Naive thymus-derived CD4-positive, alpha-beta T cell (primary cell): Measurements from ENCODE around the gene IRF4. TPM values are rescaled to one million over a fixed set of nuclear protein-coding genes. Genes with fewer than 3 reads are reported as not detected.

ENCODE experiments used
- ATAC-seq: fragments of 150-1000 bp; cut with Tn5 transposase; 2 replicates; pipeline ENCODE4 v1.10.0; 2021; ENCODE audit warnings: mild to moderate bottlenecking, moderate library complexity
- CTCF ChIA-PET: fragments of 350-600 bp; sonication (Branson Sonifier 250); formaldehyde crosslinking; loops from one replicate; lab custom pipeline; 2021; ENCODE audit warnings: antibody characterized with exemption; lab: Charles Lee
- POLR2A ChIA-PET: fragments of 350-600 bp; sonication (Branson Sonifier 250); formaldehyde crosslinking; loops from one replicate; lab custom pipeline; 2021; ENCODE audit warnings: antibody characterized with exemption, inconsistent platforms; lab: Charles Lee
- DNase-seq, 9 donors: peaks; one replicate each; pipeline versions ENCODE4 v3.0.0 to v3.0.0-alpha.2; 2020 to 2022; ENCODE audit warnings: mixed read lengths in 1 of 9
- H3K27ac ChIP-seq: one replicate; pipeline ENCODE4 v1.7.0; 2013; ENCODE audit warnings: mild to moderate bottlenecking, low read depth, low read length, moderate library complexity
- H3K27me3 ChIP-seq, 2 donors: one replicate each; pipeline ENCODE4 v1.7.0; 2013; ENCODE audit warnings: low read length in 2 of 2, mild to moderate bottlenecking in 2 of 2, moderate library complexity in 2 of 2; ENCODE audit not compliant: control insufficient read depth in 2 of 2, insufficient read depth in 2 of 2
- H3K36me3 ChIP-seq, 3 experiments: 1 replicate in 2 of 3; 2 replicates in 1 of 3; pipeline ENCODE4 v1.7.0; 2013; ENCODE audit warnings: low read length in 3 of 3, mild to moderate bottlenecking in 3 of 3, moderate library complexity in 1 of 3; ENCODE audit not compliant: insufficient read depth in 3 of 3, control insufficient read depth in 2 of 3
- H3K4me1 ChIP-seq, 2 donors: one replicate each; pipeline ENCODE4 v1.7.0; 2013; ENCODE audit warnings: low read length in 2 of 2, mild to moderate bottlenecking in 2 of 2, moderate library complexity in 1 of 2; ENCODE audit not compliant: control insufficient read depth in 2 of 2, insufficient read depth in 2 of 2
- H3K4me3 ChIP-seq: 2 replicates; pipeline ENCODE4 v1.7.0; 2013; ENCODE audit warnings: mild to moderate bottlenecking, low read length
- H3K9me3 ChIP-seq, 3 experiments: 1 replicate in 2 of 3; 2 replicates in 1 of 3; pipeline ENCODE4 v1.7.0; 2013; ENCODE audit warnings: low read length in 3 of 3; ENCODE audit not compliant: control insufficient read depth in 2 of 3
- H3K27ac Mint-ChIP-seq, 9 donors: one replicate each; pipeline ENCODE4 v1.8.0; 2020 to 2022; ENCODE audit warnings: mixed read lengths in 9 of 9, mild to moderate bottlenecking in 8 of 9, moderate library complexity in 5 of 9, inconsistent platforms in 2 of 9
- H3K27me3 Mint-ChIP-seq, 5 donors: one replicate each; pipeline ENCODE4 v1.8.0; 2021 to 2022; ENCODE audit warnings: mixed read lengths in 5 of 5, mild to moderate bottlenecking in 1 of 5
- H3K36me3 Mint-ChIP-seq, 5 donors: one replicate each; pipeline ENCODE4 v1.8.0; 2020 to 2022; ENCODE audit warnings: mixed read lengths in 5 of 5, mild to moderate bottlenecking in 3 of 5, inconsistent platforms in 1 of 5
- H3K4me1 Mint-ChIP-seq, 7 donors: one replicate each; pipeline ENCODE4 v1.8.0; 2020 to 2022; ENCODE audit warnings: mixed read lengths in 7 of 7, mild to moderate bottlenecking in 3 of 7, inconsistent platforms in 1 of 7
- H3K4me3 Mint-ChIP-seq, 10 donors: one replicate each; pipeline ENCODE4 v1.8.0; 2020 to 2022; ENCODE audit warnings: mild to moderate bottlenecking in 10 of 10, mixed read lengths in 10 of 10, moderate library complexity in 6 of 10, inconsistent platforms in 2 of 10
- H3K9me3 Mint-ChIP-seq, 11 donors: one replicate each; pipeline ENCODE4 v1.8.0; 2020 to 2022; ENCODE audit warnings: mixed read lengths in 11 of 11, mild to moderate bottlenecking in 4 of 11, inconsistent platforms in 1 of 11, moderate library complexity in 1 of 11
- intact Hi-C, 2 donors: fragments of 100-400 bp; cut with micrococcal nuclease; formaldehyde crosslinking; loops; one replicate each; pipeline ENCODE4 v1.15.1; 2023
- polyA plus RNA-seq, 2 donors: library from polyadenylated mRNA; unstranded; fragments of 300-500 nt; fragmentation: Illumina TruSeq; gene quantifications; one replicate each; pipeline ENCODE4 v1.2.3, GENCODE V29; 2021
- total RNA-seq, 6 experiments: library from RNA in 5 of 6; stranded (reverse) in 5 of 6; gene quantifications; 1 replicate in 5 of 6; 2 replicates in 1 of 6; pipeline ENCODE4 v1.2.3 and lab custom pipeline; 2021 to 2026

Gene IRF4
- total and polyA plus RNA-seq, 7 experiments from 2014 or later, result 3.2 to 175 (median 13.0) TPM

GRCh38 chr6:452301-453067, 60.9 kb downstream of the IRF4 start:
- intact Hi-C loops, result no loop called here
- peaks cover 0 to 12% (median 0%) of the 10 kb centered on the region in 5 donors for H3K36me3 Mint-ChIP-seq
- peaks cover 8 to 10% of the 10 kb centered on the region in 2 donors for H3K4me1 ChIP-seq
- H3K4me1 Mint-ChIP-seq, result peaks cover 11 to 29% (median 20%) of the 10 kb centered on the region in 7 donors
- H3K36me3 ChIP-seq, result no peaks in the 10 kb centered on the region
- ATAC-seq (no peak), DNase-seq (peak in 1 of 9 donors; percentile 18)
- H3K27me3 Mint-ChIP-seq, result no peaks in the 10 kb centered on the region
- ChIA-PET CTCF (interaction anchor here (1.0 kb wide), 1 partner anchor 10 kb away, joined by 3 read pairs; no protein-coding TSS in a partner anchor), POLR2A (interaction anchor here (0.6 to 1.0 kb wide), 2 partner anchors 9 to 44 kb away, joined by 3 read pairs; no protein-coding TSS in a partner anchor)
- H3K27ac ChIP-seq, result no peak overlapping the region
- no peak overlapping the region for H3K27ac Mint-ChIP-seq
- H3K9me3 ChIP-seq, result no peaks in the 10 kb centered on the region
- no peaks in the 10 kb centered on the region for H3K27me3 ChIP-seq
- H3K4me3 ChIP-seq, result no peak overlapping the region
- peaks cover 0 to 8% (median 3%) of the 10 kb centered on the region in 11 donors for H3K9me3 Mint-ChIP-seq
- no peak overlapping the region for H3K4me3 Mint-ChIP-seq

DNA sequence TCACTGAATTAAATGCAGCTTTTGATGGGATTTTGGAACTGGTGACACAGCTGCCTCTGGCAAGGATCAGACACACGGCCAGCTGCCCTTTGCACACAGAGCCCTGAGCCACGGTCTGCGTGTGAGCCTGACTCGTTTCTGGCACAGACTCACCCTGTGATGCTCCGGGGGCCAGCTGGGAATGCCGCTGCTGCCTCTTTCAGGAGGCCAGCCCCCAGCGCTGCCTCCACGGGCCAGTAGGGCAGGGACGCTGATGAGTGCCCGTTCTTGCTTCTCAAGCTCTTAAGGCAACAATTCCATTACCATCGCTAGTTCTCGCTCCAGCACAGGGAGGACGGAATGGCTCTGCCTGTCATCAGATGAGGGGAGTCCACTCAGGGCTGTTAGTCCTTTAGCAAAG, 61.6 kb downstream of the IRF4 start:
- Mint-ChIP-seq H3K4me3 (no peak overlapping the region), H3K9me3 (peaks cover 0 to 14% (median 6%) of the 10 kb centered on the region in 11 donors), H3K27ac (peak overlapping the region in 1 of 9 donors; percentile 41), H3K36me3 (peaks cover 0 to 18% (median 0%) of the 10 kb centered on the region in 5 donors), H3K4me1 (peaks cover 8 to 22% (median 13%) of the 10 kb centered on the region in 7 donors), H3K27me3 (no peaks in the 10 kb centered on the region)
- DNase-seq, result peak in 1 of 9 donors; percentile 15
- CTCF ChIA-PET, result interaction anchor here (1.0 kb wide), 1 partner anchor 10 kb away, joined by 3 read pairs; no protein-coding TSS in a partner anchor
- Histone ChIP-seq H3K36me3 (no peaks in the 10 kb centered on the region), H3K27ac (no peak overlapping the region), H3K4me3 (no peak overlapping the region), H3K9me3 (no peaks in the 10 kb centered on the region), H3K4me1 (peaks cover 2 to 3% of the 10 kb centered on the region in 2 donors), H3K27me3 (no peaks in the 10 kb centered on the region)
- POLR2A ChIA-PET, result interaction anchor here (1.0 kb wide), 1 partner anchor 8 kb away, joined by 3 read pairs; no protein-coding TSS in a partner anchor
- no peak for ATAC-seq
- intact Hi-C loops, result no loop called here

DNA sequence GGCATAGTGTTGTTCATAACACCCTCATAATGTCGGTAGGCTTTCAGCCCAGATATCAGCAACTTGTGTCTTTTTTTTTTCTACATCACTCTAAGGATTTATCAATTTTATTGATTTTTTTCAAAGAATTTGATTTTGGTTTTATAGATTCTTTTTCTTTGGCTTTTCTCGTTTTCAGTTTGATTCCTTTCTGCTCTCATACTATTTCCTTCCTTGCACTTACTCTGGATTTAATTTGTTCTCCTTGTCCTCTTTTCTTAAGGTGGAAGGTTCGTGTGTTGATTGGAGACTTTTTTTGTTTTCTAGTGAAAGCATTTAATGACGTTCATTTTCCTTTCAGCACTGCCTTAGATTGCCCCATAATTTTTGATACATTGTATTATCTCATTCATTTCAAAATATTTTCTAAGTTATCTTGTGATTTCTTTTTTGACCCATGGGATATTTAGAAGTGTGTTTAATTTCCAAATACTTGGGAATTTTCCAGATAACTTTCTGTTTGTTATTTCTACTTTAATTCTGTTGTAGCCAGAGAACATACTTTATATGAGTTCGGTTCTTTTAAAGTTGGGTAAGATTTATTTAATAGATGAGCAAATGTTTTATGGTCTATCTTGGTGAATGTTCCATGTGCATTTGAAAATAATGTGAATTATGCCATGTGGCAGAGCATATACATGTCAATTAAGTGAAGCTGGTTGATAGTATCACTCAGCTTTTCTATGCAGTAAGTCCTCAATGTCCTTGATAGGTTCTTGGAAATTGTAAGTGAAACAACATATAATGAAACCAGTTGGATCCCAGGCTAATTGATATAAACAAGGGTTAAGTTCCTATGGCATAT, 62.8 kb downstream of the IRF4 start:
- ChIA-PET POLR2A (interaction anchor here (0.6 kb wide), 1 partner anchor 256 kb away, joined by 3 read pairs; no protein-coding TSS in a partner anchor), CTCF (no interaction called here)
- Histone ChIP-seq H3K27ac (no peak overlapping the region), H3K4me1 (no peaks in the 10 kb centered on the region), H3K27me3 (no peaks in the 10 kb centered on the region), H3K9me3 (no peaks in the 10 kb centered on the region), H3K36me3 (no peaks in the 10 kb centered on the region), H3K4me3 (no peak overlapping the region)
- H3K36me3 Mint-ChIP-seq, result peaks cover 0 to 20% (median 0%) of the 10 kb centered on the region in 5 donors
- H3K9me3 Mint-ChIP-seq, result peaks cover 0 to 18% (median 8%) of the 10 kb centered on the region in 11 donors
- no peaks in the 10 kb centered on the region for H3K27me3 Mint-ChIP-seq
- DNase-seq (no peak), ATAC-seq (no peak)
- intact Hi-C loops, result no loop called here
- H3K4me3 Mint-ChIP-seq, result peak overlapping the region in 2 of 10 donors; percentile 35 to 42
- peaks cover 2 to 16% (median 6%) of the 10 kb centered on the region in 7 donors for H3K4me1 Mint-ChIP-seq
- peak overlapping the region in 1 of 9 donors; percentile 32 for H3K27ac Mint-ChIP-seq

GRCh38 chr6:455006-455585, 63.5 kb downstream of the IRF4 start:
- H3K4me3 ChIP-seq, result no peak overlapping the region
- DNase-seq, result peak in 2 of 9 donors; percentile 20 to 36
- peak; percentile 29 for ATAC-seq
- CTCF ChIA-PET, result no interaction called here
- POLR2A ChIA-PET, result interaction anchor here (0.6 kb wide), 1 partner anchor 256 kb away, joined by 3 read pairs; no protein-coding TSS in a partner anchor
- intact Hi-C loops, result no loop called here
- peak overlapping the region in 7 of 10 donors; percentile 1 to 70 (median 46) for H3K4me3 Mint-ChIP-seq
- H3K9me3 Mint-ChIP-seq, result peaks cover 0 to 18% (median 8%) of the 10 kb centered on the region in 11 donors
- H3K4me1 ChIP-seq, result no peaks in the 10 kb centered on the region
- H3K27ac ChIP-seq, result no peak overlapping the region
- peaks cover 0 to 19% (median 6%) of the 10 kb centered on the region in 7 donors for H3K4me1 Mint-ChIP-seq
- H3K27me3 ChIP-seq, result no peaks in the 10 kb centered on the region
- no peaks in the 10 kb centered on the region for H3K36me3 ChIP-seq
- no peaks in the 10 kb centered on the region for H3K9me3 ChIP-seq
- H3K27me3 Mint-ChIP-seq, result no peaks in the 10 kb centered on the region
- H3K36me3 Mint-ChIP-seq, result peaks cover 0 to 18% (median 0%) of the 10 kb centered on the region in 5 donors
- peak overlapping the region in 5 of 9 donors; percentile 0 to 77 (median 46) for H3K27ac Mint-ChIP-seq

GRCh38 chr6:455835-456234, 64.3 kb downstream of the IRF4 start:
- intact Hi-C loops, result no loop called here
- CTCF ChIA-PET, result no interaction called here
- H3K9me3 Mint-ChIP-seq, result peaks cover 0 to 18% (median 8%) of the 10 kb centered on the region in 11 donors
- Histone ChIP-seq H3K4me1 (no peaks in the 10 kb centered on the region), H3K4me3 (no peak overlapping the region), H3K27ac (no peak overlapping the region), H3K9me3 (no peaks in the 10 kb centered on the region), H3K36me3 (no peaks in the 10 kb centered on the region), H3K27me3 (no peaks in the 10 kb centered on the region)
- peak in 1 of 9 donors; percentile 13 for DNase-seq
- peaks cover 0 to 22% (median 6%) of the 10 kb centered on the region in 7 donors for H3K4me1 Mint-ChIP-seq
- no peak overlapping the region for H3K27ac Mint-ChIP-seq
- POLR2A ChIA-PET, result no interaction called here
- H3K27me3 Mint-ChIP-seq, result no peaks in the 10 kb centered on the region
- no peak for ATAC-seq
- H3K4me3 Mint-ChIP-seq, result peak overlapping the region in 1 of 10 donors; percentile 17
- H3K36me3 Mint-ChIP-seq, result peaks cover 0 to 17% (median 0%) of the 10 kb centered on the region in 5 donors

DNA sequence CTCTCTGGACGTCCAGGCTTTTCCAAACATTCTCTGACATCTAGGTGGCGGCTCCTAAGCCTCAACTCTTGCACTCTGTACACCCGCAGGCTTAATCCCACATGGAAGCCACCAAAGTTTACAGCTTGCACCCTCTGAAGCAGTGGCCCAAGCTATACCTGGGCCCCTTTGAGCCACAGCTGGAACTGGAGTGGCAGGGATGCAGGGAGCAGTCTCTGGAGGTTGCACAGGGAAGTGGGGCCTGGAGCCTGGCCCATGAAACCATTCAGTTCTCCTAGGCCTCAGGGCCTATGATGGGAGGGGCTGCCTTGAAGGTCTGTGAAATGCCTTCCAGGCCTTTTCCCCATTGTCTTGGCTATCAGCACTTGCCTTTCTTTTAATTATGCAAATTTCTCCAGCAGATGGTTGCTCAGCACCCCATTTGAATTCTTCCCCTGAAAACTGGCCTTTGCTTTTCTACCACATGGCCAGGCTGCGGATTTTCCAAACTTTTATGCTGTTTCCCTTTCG, 64.9 kb downstream of the IRF4 start:
- H3K4me3 Mint-ChIP-seq, result no peak overlapping the region
- H3K27me3 Mint-ChIP-seq, result no peaks in the 10 kb centered on the region
- no peak overlapping the region for H3K4me3 ChIP-seq
- intact Hi-C loops, result no loop called here
- peak overlapping the region in 1 of 9 donors; percentile 67 for H3K27ac Mint-ChIP-seq
- no peaks in the 10 kb centered on the region for H3K9me3 ChIP-seq
- H3K36me3 Mint-ChIP-seq, result peaks cover 0 to 17% (median 0%) of the 10 kb centered on the region in 5 donors
- DNase-seq (no peak), ATAC-seq (no peak)
- no peaks in the 10 kb centered on the region for H3K36me3 ChIP-seq
- peaks cover 0 to 25% (median 6%) of the 10 kb centered on the region in 7 donors for H3K4me1 Mint-ChIP-seq
- CTCF ChIA-PET, result no interaction called here
- H3K27ac ChIP-seq, result no peak overlapping the region
- POLR2A ChIA-PET, result no interaction called here
- H3K27me3 ChIP-seq, result no peaks in the 10 kb centered on the region
- H3K9me3 Mint-ChIP-seq, result peaks cover 0 to 18% (median 8%) of the 10 kb centered on the region in 11 donors
- no peaks in the 10 kb centered on the region for H3K4me1 ChIP-seq
